IMR-90 (cell line): ENCODE results near the gene KRT80. TPM values are rescaled to one million over a fixed set of nuclear protein-coding genes. Genes with fewer than 3 reads are reported as not detected.
A peak's percentile ranks its signal among the peaks of the same experiment; 100 is the strongest.

Experiments used
- ATAC-seq: fragments of 200-7000 bp; cut with Tn5 transposase; 2 replicates; pipeline ENCODE4 v1.9.1; 2020; ENCODE audit warnings: low read depth, mild to moderate bottlenecking, moderate library complexity
- BruUV-seq: library from RNA; stranded (reverse); fragments of 400-500 nt; replicated peaks from 2 replicates; lab custom pipeline; 2021; lab: Mats Ljungman, UMichigan
- CTCF ChIA-PET: fragments of 300-600 bp; formaldehyde crosslinking; extraction: SDS; loops from one replicate; lab custom pipeline; 2021; ENCODE audit warnings: antibody characterized with exemption; lab: Yijun Ruan, JAX
- POLR2A ChIA-PET: fragments of 300-600 bp; sonication (Branson Sonifier 250); formaldehyde crosslinking; loops from one replicate; lab custom pipeline; 2022; ENCODE audit warnings: antibody characterized with exemption; ENCODE audit not compliant: unreplicated experiment; lab: Charles Lee
- DNase-seq: peaks from one replicate; pipeline ENCODE4 v3.0.0; 2013
- H2AFZ ChIP-seq: replicated peaks from 2 replicates; pipeline ENCODE3; 2013; ENCODE audit warnings: low read length, mild to moderate bottlenecking; ENCODE audit not compliant: poor library complexity
- H2AK5ac ChIP-seq: 2 replicates; pipeline ENCODE4 v1.6.1; 2013; ENCODE audit warnings: low read depth, low read length, inconsistent platforms
- H2AK9ac ChIP-seq: replicated peaks from 2 replicates; pipeline ENCODE3; 2013; ENCODE audit warnings: mild to moderate bottlenecking, low read depth, low read length, moderate library complexity; ENCODE audit not compliant: poor library complexity
- H2BK120ac ChIP-seq: 2 replicates; pipeline ENCODE4 v1.6.1; 2013; ENCODE audit warnings: low read depth, low read length, inconsistent platforms
- H2BK15ac ChIP-seq: 3 replicates; pipeline ENCODE4 v1.6.1; 2013; ENCODE audit warnings: low read depth, low read length, inconsistent platforms
- H2BK20ac ChIP-seq: 2 replicates; pipeline ENCODE4 v1.6.1; 2013; ENCODE audit warnings: low read depth, mild to moderate bottlenecking, inconsistent platforms, low read length, moderate library complexity
- H2BK5ac ChIP-seq: 2 replicates; pipeline ENCODE4 v1.6.1; 2013; ENCODE audit warnings: mild to moderate bottlenecking, low read depth, low read length, inconsistent platforms; ENCODE audit not compliant: poor library complexity, severe bottlenecking
- H3K14ac ChIP-seq: replicated peaks from 2 replicates; pipeline ENCODE4 v1.6.1; 2013; ENCODE audit warnings: low read depth, low read length, inconsistent platforms
- H3K18ac ChIP-seq: 2 replicates; pipeline ENCODE4 v1.6.1; 2013; ENCODE audit warnings: low read depth, low read length, control low read depth
- H3K23ac ChIP-seq: 2 replicates; pipeline ENCODE4 v1.6.1; 2013; ENCODE audit warnings: low read depth, low read length, inconsistent platforms
- H3K27ac ChIP-seq: 2 replicates; pipeline ENCODE4 v1.5.1; 2013; ENCODE audit warnings: mild to moderate bottlenecking, control low read depth, low read length; ENCODE audit not compliant: insufficient read depth
- H3K27me3 ChIP-seq: 2 replicates; pipeline ENCODE4 v1.6.1; 2013; ENCODE audit warnings: low read length; ENCODE audit not compliant: control insufficient read depth, insufficient read depth
- H3K36me3 ChIP-seq: 2 replicates; pipeline ENCODE4 v1.6.1; 2013; ENCODE audit warnings: low read length, mixed read lengths; ENCODE audit not compliant: control insufficient read depth, insufficient read depth
- H3K4ac ChIP-seq: 2 replicates; pipeline ENCODE4 v1.6.1; 2013; ENCODE audit warnings: low read depth, low read length, inconsistent platforms
- H3K4me1 ChIP-seq: 2 replicates; pipeline ENCODE4 v1.6.1; 2013; ENCODE audit warnings: low read length, mixed read lengths; ENCODE audit not compliant: control insufficient read depth, insufficient read depth
- H3K4me2 ChIP-seq: 2 replicates; pipeline ENCODE4 v1.6.1; 2013; ENCODE audit warnings: low read depth, mild to moderate bottlenecking, control low read depth, low read length, moderate library complexity
- H3K4me3 ChIP-seq: 2 replicates; pipeline ENCODE4 v1.5.1; 2013; ENCODE audit warnings: low read depth, mild to moderate bottlenecking, control low read depth, low read length, moderate library complexity; ENCODE audit not compliant: insufficient read depth
- H3K56ac ChIP-seq: 2 replicates; pipeline ENCODE4 v1.6.1; 2013; ENCODE audit warnings: low read length, inconsistent platforms; ENCODE audit not compliant: insufficient read depth; ENCODE audit errors: extremely low read depth
- H3K79me1 ChIP-seq, 2 experiments: 2 replicates each; pipeline ENCODE4 v1.6.1; 2013; ENCODE audit warnings: low read length in 2 of 2, inconsistent platforms in 1 of 2, low read depth in 1 of 2
- H3K9ac ChIP-seq: 2 replicates; pipeline ENCODE4 v1.6.1; 2013; ENCODE audit warnings: low read depth, low read length, control low read depth
- H3K9me1 ChIP-seq: 2 replicates; pipeline ENCODE4 v1.6.1; 2013; ENCODE audit warnings: low read length, inconsistent platforms; ENCODE audit not compliant: insufficient read depth
- H3K9me3 ChIP-seq: 2 replicates; pipeline ENCODE4 v1.6.1; 2013; ENCODE audit warnings: low read length; ENCODE audit not compliant: control insufficient read depth, insufficient read depth
- H4K20me1 ChIP-seq: 2 replicates; pipeline ENCODE4 v1.6.1; 2013; ENCODE audit warnings: low read length, inconsistent platforms; ENCODE audit not compliant: insufficient read depth
- H4K5ac ChIP-seq: 2 replicates; pipeline ENCODE4 v1.6.1; 2013; ENCODE audit warnings: mild to moderate bottlenecking, low read depth, low read length, control low read depth
- H4K8ac ChIP-seq, 2 experiments: 2 replicates each; pipeline ENCODE4 v1.6.1; 2013; ENCODE audit warnings: low read depth in 2 of 2, low read length in 2 of 2, control low read depth in 1 of 2, inconsistent platforms in 1 of 2
- H4K91ac ChIP-seq: 2 replicates; pipeline ENCODE4 v1.6.1; 2013; ENCODE audit warnings: low read depth, low read length, inconsistent platforms; ENCODE audit not compliant: insufficient read depth
- BHLHE40 ChIP-seq: fragments of 150-350 bp; IDR thresholded peaks from 2 replicates; pipeline ENCODE4 v1.6.1; 2016; ENCODE audit warnings: mild to moderate bottlenecking, low read depth, low read length
- CEBPB ChIP-seq: IDR thresholded peaks from 2 replicates; pipeline ENCODE4 v1.6.1; 2012; ENCODE audit warnings: low read depth, low read length, improper control_type of control experiment
- CHD1 ChIP-seq: IDR thresholded peaks from 2 replicates; pipeline ENCODE4 v1.6.1; 2012; ENCODE audit warnings: low read depth, low read length, improper control_type of control experiment
- MAFK ChIP-seq: IDR thresholded peaks from 2 replicates; pipeline ENCODE4 v1.6.1; 2012; ENCODE audit warnings: low read depth, low read length, improper control_type of control experiment
- MAZ ChIP-seq: IDR thresholded peaks from 2 replicates; pipeline ENCODE4 v1.6.1; 2012; ENCODE audit warnings: low read depth, mild to moderate bottlenecking, low read length, improper control_type of control experiment, moderate library complexity, borderline replicate concordance
- MXI1 ChIP-seq: IDR thresholded peaks from 2 replicates; pipeline ENCODE4 v1.6.1; 2012; ENCODE audit warnings: low read depth, mild to moderate bottlenecking, low read length, moderate library complexity, borderline replicate concordance
- NFE2L2 ChIP-seq: fragments of 150-350 bp; IDR thresholded peaks from 2 replicates; pipeline ENCODE4 v1.6.1; 2016; ENCODE audit warnings: low read depth, mild to moderate bottlenecking, low read length
- POLR2A ChIP-seq: IDR thresholded peaks from 2 replicates; pipeline ENCODE4 v1.6.1; 2012; ENCODE audit warnings: mild to moderate bottlenecking, low read depth, low read length
- RAD21 ChIP-seq: IDR thresholded peaks from 2 replicates; pipeline ENCODE4 v1.6.1; 2012; ENCODE audit warnings: low read length, improper control_type of control experiment
- RCOR1 ChIP-seq: IDR thresholded peaks from 2 replicates; pipeline ENCODE4 v1.6.1; 2012; ENCODE audit warnings: mild to moderate bottlenecking, low read length, improper control_type of control experiment; ENCODE audit not compliant: insufficient replicate concordance
- RFX5 ChIP-seq: IDR thresholded peaks from 2 replicates; pipeline ENCODE4 v1.8.0; 2012; ENCODE audit warnings: low read depth, mild to moderate bottlenecking, low read length, moderate library complexity
- SMC3 ChIP-seq: fragments of 150-350 bp; IDR thresholded peaks from 2 replicates; pipeline ENCODE4 v1.6.1; 2016; ENCODE audit warnings: low read depth, mild to moderate bottlenecking, antibody characterized with exemption, low read length, moderate library complexity
- WGBS, 2 experiments: methylation state at CpG; one replicate each; pipeline versions ENCODE4 v1.1.5 to v1.1.7; 2013; ENCODE audit warnings: missing lambda C conversion rate in 2 of 2; ENCODE audit not compliant: insufficient read length in 1 of 2; ENCODE audit errors: extremely low coverage in 2 of 2; 5-methylcytosine and 5-hydroxymethylcytosine counted together
- dilution Hi-C: fragments of 300-500 bp; cut with HindIII; formaldehyde crosslinking; loops from one replicate; pipeline ENCODE4 v1.14.3; 2018; ENCODE audit warnings: low sequenced_read_pairs; ENCODE audit not compliant: unreplicated experiment
- in situ Hi-C: fragments of 300-500 bp; cut with MboI; formaldehyde crosslinking; loops from 3 replicates; pipeline ENCODE4 v1.14.3; 2019; ENCODE audit warnings: low sequenced_read_pairs, inconsistent platforms, mixed read lengths
- intact Hi-C: fragments of 100-400 bp; cut with micrococcal nuclease; formaldehyde crosslinking; loops from 2 replicates; pipeline ENCODE4 v1.10.0; 2022
- polyA plus RNA-seq, 3 experiments: library from polyadenylated mRNA; depleted of rRNA; stranded (reverse); fragments of >200 nt; gene quantifications; 2 replicates each; pipeline ENCODE4 v1.2.3, GENCODE V29; 2012; ENCODE audit warnings: low replicate concordance in 1 of 3
- total RNA-seq: library from RNA; depleted of rRNA; stranded (reverse); fragments of >200 nt; gene quantifications from 2 replicates; pipeline ENCODE4 v1.2.3, GENCODE V29; 2012
- TF ChIP-seq, protein P1 (sequence below): conservative IDR thresholded peaks from 2 replicates; pipeline ENCODE4 v1.5.1; 2012; ENCODE audit warnings: mild to moderate bottlenecking, low read depth, low read length, improper control_type of control experiment
- TF ChIP-seq, protein P2 (sequence below): fragments of 150-350 bp; IDR thresholded peaks from 2 replicates; pipeline ENCODE4 v1.6.1; 2016; ENCODE audit warnings: low read depth, mild to moderate bottlenecking, low read length, moderate library complexity, borderline replicate concordance

Gene KRT80
- total and polyA plus RNA-seq, 2 of the 4 experiments (the other 2 are of a cell fraction), result 0.54 to 3.4 TPM

DNA sequence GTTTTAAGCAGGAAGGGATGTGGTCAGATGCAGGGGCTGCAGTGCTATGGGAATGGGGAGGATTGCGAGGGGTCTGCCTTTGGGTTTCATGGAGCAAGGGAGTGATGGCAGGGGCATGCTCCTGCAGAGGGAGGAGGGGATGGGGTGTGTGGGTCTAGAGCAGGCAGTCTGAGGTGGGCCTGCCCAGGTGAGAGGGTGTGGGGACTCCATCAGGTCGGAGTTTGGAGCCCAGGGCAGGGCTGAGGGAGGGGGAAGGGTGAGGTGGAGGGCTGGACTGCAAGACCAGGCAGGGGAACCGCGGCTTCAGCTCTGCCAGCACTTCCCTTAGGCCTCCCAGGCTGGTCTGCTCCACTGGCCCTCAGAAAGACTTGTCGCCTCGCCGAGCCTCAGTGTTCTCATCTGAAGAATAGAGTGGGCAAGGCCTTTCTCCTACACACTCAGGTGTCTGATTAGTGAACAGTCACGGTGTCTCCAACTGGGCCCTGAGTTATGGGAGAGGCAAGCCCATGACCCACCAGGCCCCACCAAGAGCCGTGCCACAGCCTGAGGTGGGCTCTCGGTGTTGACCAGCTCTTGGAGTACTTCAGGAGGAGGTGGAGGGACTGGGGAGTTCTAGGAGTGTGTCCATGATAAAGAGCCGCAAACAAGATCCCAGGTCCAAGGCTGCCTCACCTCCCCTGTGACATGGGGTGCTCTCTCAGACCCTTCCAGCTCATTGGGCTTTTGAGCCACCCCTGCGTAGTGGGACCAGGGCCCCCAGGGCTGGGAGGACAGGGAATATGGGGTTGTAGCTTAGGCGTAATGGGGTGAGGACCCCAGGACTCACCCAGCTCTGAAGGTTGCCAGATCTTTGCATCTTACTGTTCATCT lies 20.1 kb upstream of the KRT80 start:
- in situ Hi-C loops (no loop called here), dilution Hi-C loops (no loop called here), intact Hi-C loops (loop anchor here (2.0 to 10.0 kb wide), 4 partner anchors 55 to 663 kb away; no protein-coding TSS in a partner anchor)
- ChIA-PET POLR2A (no interaction called here), CTCF (no interaction called here)
- no peak overlapping the region; the same call in 1 of the 2 replicates for H2BK20ac ChIP-seq
- no peak overlapping the region for H4K5ac ChIP-seq
- H3K23ac ChIP-seq, result no peak overlapping the region
- WGBS, 2 experiments, result 89% methylated on average over 1 of the region's 13 CpGs; no CpG with 5 or more reads in 1 of the 2 experiments
- no peaks in the 10 kb centered on the region for H3K79me1 ChIP-seq
- DNase-seq (no peak), ATAC-seq (no peak)
- no peaks in the 10 kb centered on the region for H3K36me3 ChIP-seq
- H4K20me1 ChIP-seq, result no peaks in the 10 kb centered on the region
- peaks cover 20% of the 10 kb centered on the region for H3K9me1 ChIP-seq
- no peak overlapping the region for H3K14ac ChIP-seq
- H2BK5ac ChIP-seq, result no peak overlapping the region
- H2BK120ac ChIP-seq, result 0 out of 2 replicates have a peak overlapping the region, but pooled peaks have one; percentile 53
- no peak overlapping the region for H3K18ac ChIP-seq
- no peak overlapping the region for H3K4me2 ChIP-seq
- peak overlapping the region; percentile 79 for H2AK5ac ChIP-seq
- H2BK15ac ChIP-seq, result no peak overlapping the region
- no peak overlapping the region for H3K9ac ChIP-seq
- H3K4me3 ChIP-seq, result no peak overlapping the region
- BruUV-seq, result no TSS peak
- no peaks in the 10 kb centered on the region for H3K27me3 ChIP-seq
- no peak overlapping the region; the same call in 1 of the 2 replicates for H4K91ac ChIP-seq
- no peaks in the 10 kb centered on the region for H3K9me3 ChIP-seq
- H3K4me1 ChIP-seq, result peaks cover 10% of the 10 kb centered on the region
- no peak overlapping the region for H2AFZ ChIP-seq
- no peak overlapping the region for H3K27ac ChIP-seq
- no peak overlapping the region for H2AK9ac ChIP-seq
- H4K8ac ChIP-seq, result no peak overlapping the region
- no peak overlapping the region for H3K56ac ChIP-seq
- no peak overlapping the region for H3K4ac ChIP-seq
- no peak for TF ChIP-seq MAZ
- no peak for TF ChIP-seq CHD1
- TF ChIP-seq, protein P1, sequence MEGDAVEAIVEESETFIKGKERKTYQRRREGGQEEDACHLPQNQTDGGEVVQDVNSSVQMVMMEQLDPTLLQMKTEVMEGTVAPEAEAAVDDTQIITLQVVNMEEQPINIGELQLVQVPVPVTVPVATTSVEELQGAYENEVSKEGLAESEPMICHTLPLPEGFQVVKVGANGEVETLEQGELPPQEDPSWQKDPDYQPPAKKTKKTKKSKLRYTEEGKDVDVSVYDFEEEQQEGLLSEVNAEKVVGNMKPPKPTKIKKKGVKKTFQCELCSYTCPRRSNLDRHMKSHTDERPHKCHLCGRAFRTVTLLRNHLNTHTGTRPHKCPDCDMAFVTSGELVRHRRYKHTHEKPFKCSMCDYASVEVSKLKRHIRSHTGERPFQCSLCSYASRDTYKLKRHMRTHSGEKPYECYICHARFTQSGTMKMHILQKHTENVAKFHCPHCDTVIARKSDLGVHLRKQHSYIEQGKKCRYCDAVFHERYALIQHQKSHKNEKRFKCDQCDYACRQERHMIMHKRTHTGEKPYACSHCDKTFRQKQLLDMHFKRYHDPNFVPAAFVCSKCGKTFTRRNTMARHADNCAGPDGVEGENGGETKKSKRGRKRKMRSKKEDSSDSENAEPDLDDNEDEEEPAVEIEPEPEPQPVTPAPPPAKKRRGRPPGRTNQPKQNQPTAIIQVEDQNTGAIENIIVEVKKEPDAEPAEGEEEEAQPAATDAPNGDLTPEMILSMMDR, result no peak
- no peak for TF ChIP-seq RCOR1
- TF ChIP-seq BHLHE40, result no peak
- TF ChIP-seq MXI1, result no peak
- no peak for TF ChIP-seq POLR2A
- TF ChIP-seq, protein P2, sequence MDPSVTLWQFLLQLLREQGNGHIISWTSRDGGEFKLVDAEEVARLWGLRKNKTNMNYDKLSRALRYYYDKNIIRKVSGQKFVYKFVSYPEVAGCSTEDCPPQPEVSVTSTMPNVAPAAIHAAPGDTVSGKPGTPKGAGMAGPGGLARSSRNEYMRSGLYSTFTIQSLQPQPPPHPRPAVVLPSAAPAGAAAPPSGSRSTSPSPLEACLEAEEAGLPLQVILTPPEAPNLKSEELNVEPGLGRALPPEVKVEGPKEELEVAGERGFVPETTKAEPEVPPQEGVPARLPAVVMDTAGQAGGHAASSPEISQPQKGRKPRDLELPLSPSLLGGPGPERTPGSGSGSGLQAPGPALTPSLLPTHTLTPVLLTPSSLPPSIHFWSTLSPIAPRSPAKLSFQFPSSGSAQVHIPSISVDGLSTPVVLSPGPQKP, result no peak
- no peak for TF ChIP-seq SMC3
- no peak for TF ChIP-seq NFE2L2
- TF ChIP-seq CEBPB, result no peak
- TF ChIP-seq MAFK, result no peak
- no peak for TF ChIP-seq RFX5
- TF ChIP-seq RAD21, result no peak
